Loucy (cell line): Measurements from ENCODE around the gene SNAP91.

ENCODE experiments used
- H2AFZ ChIP-seq: fragments of 200-600 bp; sonication (generic); 2 replicates; pipeline ENCODE4 v1.6.0; 2016; ENCODE audit warnings: antibody characterized with exemption, mild to moderate bottlenecking, low read length, moderate library complexity
- H3F3A ChIP-seq: fragments of 200-600 bp; 2 replicates; pipeline ENCODE4 v1.6.0; 2016; ENCODE audit warnings: antibody characterized with exemption, low read depth, mild to moderate bottlenecking
- H3K27me3 ChIP-seq: fragments of 200-600 bp; sonication (generic); 2 replicates; pipeline ENCODE4 v1.6.1; 2014; ENCODE audit warnings: low read length, mild to moderate bottlenecking; ENCODE audit not compliant: insufficient read depth, poor library complexity, severe bottlenecking
- H3K36me3 ChIP-seq: fragments of 200-600 bp; sonication (generic); 2 replicates; pipeline ENCODE4 v1.6.1; 2016; ENCODE audit warnings: low read length; ENCODE audit not compliant: insufficient read depth
- H3K4me1 ChIP-seq: fragments of 200-600 bp; sonication (generic); 2 replicates; pipeline ENCODE4 v1.5.1; 2014; ENCODE audit warnings: low read length, mild to moderate bottlenecking; ENCODE audit not compliant: insufficient read depth, poor library complexity, severe bottlenecking
- H3K4me2 ChIP-seq: fragments of 200-600 bp; sonication (generic); 2 replicates; pipeline ENCODE4 v1.6.0; 2014; ENCODE audit warnings: antibody characterized with exemption, low read length, low read depth, mild to moderate bottlenecking; ENCODE audit not compliant: poor library complexity, severe bottlenecking
- H3K4me3 ChIP-seq: fragments of 200-600 bp; sonication (generic); 2 replicates; pipeline ENCODE4 v1.5.1; 2014; ENCODE audit warnings: low read length, mild to moderate bottlenecking, mixed read lengths; ENCODE audit not compliant: poor library complexity, severe bottlenecking
- H3K79me2 ChIP-seq: fragments of 200-600 bp; sonication (generic); 2 replicates; pipeline ENCODE4 v1.6.1; 2014; ENCODE audit warnings: low read length; ENCODE audit not compliant: insufficient read depth
- H3K9ac ChIP-seq: fragments of 200-600 bp; sonication (generic); 2 replicates; pipeline ENCODE4 v1.6.0; 2014; ENCODE audit warnings: mild to moderate bottlenecking, low read depth, low read length, moderate library complexity; ENCODE audit not compliant: poor library complexity, severe bottlenecking
- H3K9me2 ChIP-seq: fragments of 200-600 bp; sonication (generic); replicated peaks from 2 replicates; pipeline ENCODE4 v1.6.1; 2016; ENCODE audit warnings: low read depth, low read length, mixed read lengths
- H3K9me3 ChIP-seq: fragments of 200-600 bp; sonication (generic); 2 replicates; pipeline ENCODE4 v1.6.1; 2014; ENCODE audit warnings: mild to moderate bottlenecking, antibody characterized with exemption, low read length, low read depth; ENCODE audit not compliant: insufficient read depth
- H4K20me1 ChIP-seq: fragments of 200-600 bp; sonication (generic); 2 replicates; pipeline ENCODE4 v1.6.0; 2014; ENCODE audit warnings: antibody characterized with exemption, low read length, mild to moderate bottlenecking; ENCODE audit not compliant: insufficient read depth, poor library complexity, severe bottlenecking
- CTCF ChIP-seq: fragments of 200-600 bp; sonication (generic); conservative IDR thresholded peaks from 2 replicates; pipeline ENCODE4 v1.5.1; 2014; ENCODE audit warnings: mild to moderate bottlenecking, antibody characterized with exemption, low read length
- EZH2phosphoT487 ChIP-seq: fragments of 200-600 bp; IDR thresholded peaks from 2 replicates; pipeline ENCODE4 v1.6.1; 2018; ENCODE audit warnings: antibody characterized with exemption, mild to moderate bottlenecking, moderate library complexity, borderline replicate concordance

Gene SNAP91

GRCh38 chr6:83708546-83708969, 343 bp downstream of the SNAP91 start:
- H2AFZ ChIP-seq = no peak overlapping the region
- H3K4me3 ChIP-seq = no peak overlapping the region
- H3F3A ChIP-seq = no peaks in the 10 kb centered on the region
- H3K9ac ChIP-seq = no peak overlapping the region
- H3K4me1 ChIP-seq = no peaks in the 10 kb centered on the region
- H3K36me3 ChIP-seq = no peaks in the 10 kb centered on the region
- no peaks in the 10 kb centered on the region for H3K9me3 ChIP-seq
- H4K20me1 ChIP-seq = no peaks in the 10 kb centered on the region
- H3K9me2 ChIP-seq = no peaks in the 10 kb centered on the region
- no peaks in the 10 kb centered on the region for H3K27me3 ChIP-seq
- TF ChIP-seq CTCF (no peak), EZH2phosphoT487 (no peak)
- H3K79me2 ChIP-seq = no peaks in the 10 kb centered on the region
- no peak overlapping the region for H3K4me2 ChIP-seq

- H2AFZ ChIP-seq = no peak overlapping the region
- H3F3A ChIP-seq = no peaks in the 10 kb centered on the region
- TF ChIP-seq CTCF (no peak), EZH2phosphoT487 (no peak)
- no peaks in the 10 kb centered on the region for H4K20me1 ChIP-seq
- H3K4me3 ChIP-seq = no peak overlapping the region
- H3K9me3 ChIP-seq = no peaks in the 10 kb centered on the region
- no peaks in the 10 kb centered on the region for H3K36me3 ChIP-seq
- H3K4me1 ChIP-seq = no peaks in the 10 kb centered on the region
- H3K27me3 ChIP-seq = no peaks in the 10 kb centered on the region
- no peaks in the 10 kb centered on the region for H3K9me2 ChIP-seq
- no peak overlapping the region for H3K4me2 ChIP-seq
- H3K79me2 ChIP-seq = no peaks in the 10 kb centered on the region
- no peak overlapping the region for H3K9ac ChIP-seq
Measured at GRCh38 chr6:83707829-83708545, 914 bp downstream of the SNAP91 start.

- TF ChIP-seq CTCF (no peak), EZH2phosphoT487 (no peak)
- H3K79me2 ChIP-seq = no peaks in the 10 kb centered on the region
- no peak overlapping the region for H3K9ac ChIP-seq
- H4K20me1 ChIP-seq = no peaks in the 10 kb centered on the region
- no peak overlapping the region for H3K4me2 ChIP-seq
- no peaks in the 10 kb centered on the region for H3K27me3 ChIP-seq
- H2AFZ ChIP-seq = no peak overlapping the region
- no peak overlapping the region for H3K4me3 ChIP-seq
- H3K9me3 ChIP-seq = no peaks in the 10 kb centered on the region
- H3K4me1 ChIP-seq = no peaks in the 10 kb centered on the region
- no peaks in the 10 kb centered on the region for H3K36me3 ChIP-seq
- H3K9me2 ChIP-seq = no peaks in the 10 kb centered on the region
- no peaks in the 10 kb centered on the region for H3F3A ChIP-seq
Measured at GRCh38 chr6:83702749-83703148, 6.2 kb downstream of the SNAP91 start.
